Measurements from ENCODE around the gene RAD52. TPM values are rescaled to one million over a fixed set of nuclear protein-coding genes. Genes with fewer than 3 reads are reported as not detected.

Gene RAD52
- total RNA-seq, 1 experiment from 2014 or later = 17.4 TPM

DNA sequence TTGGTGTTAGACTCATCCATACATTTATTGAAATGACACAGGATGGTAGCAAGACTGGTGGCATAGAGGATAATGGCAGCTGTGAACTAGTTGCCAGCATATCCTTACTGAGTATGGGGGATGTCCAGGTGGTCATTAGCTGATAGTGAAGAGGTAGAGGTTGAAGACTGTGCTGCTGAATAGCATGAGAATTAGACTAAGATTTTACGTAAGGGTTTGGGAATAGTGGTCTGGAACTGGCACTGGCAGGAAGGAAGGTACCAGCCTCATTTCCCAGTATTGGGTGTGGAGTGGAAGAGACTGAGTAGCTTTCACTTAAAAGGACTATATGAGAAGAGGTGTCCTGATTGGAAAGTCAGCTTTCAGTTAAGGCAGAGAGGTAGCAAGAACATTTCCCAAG lies 48.0 kb upstream of the RAD52 start:
- TF ChIP-seq CTCF (conservative IDR thresholded peaks at IDR 0.05; ENCODE audit: low read depth, low read length) (no peak), EZH2phosphoT487 (IDR thresholded peaks at IDR 0.05; ENCODE audit: borderline replicate concordance, low read length) (no peak), EZH2 (IDR thresholded peaks at IDR 0.05; ENCODE audit: low read length, unreplicated experiment) (no peak)
- ATAC-seq (no peak), DNase-seq (no peak)
- ChIA-PET CTCF (no interaction called here), POLR2A (ENCODE audit: unreplicated experiment) (no interaction called here)
- Histone ChIP-seq H2AFZ (ENCODE audit: low read length) (no peak overlapping the region), H4K20me1 (ENCODE audit: low read length) (0 out of 2 replicates have a peak, but pooled peaks cover 3% of the 10 kb centered on the region), H3K9ac (ENCODE audit: low read length) (no peak overlapping the region), H3K27ac (ENCODE audit: low read length) (no peak overlapping the region), H3K4me3 (ENCODE audit: low read length) (no peak overlapping the region), H3K9me2 (replicated peaks; ENCODE audit: low read length) (no peaks in the 10 kb centered on the region), H3K79me2 (ENCODE audit: low read length) (peaks cover 56% of the 10 kb centered on the region), H3K9me3 (ENCODE audit: low read length) (no peaks in the 10 kb centered on the region), H3K36me3 (ENCODE audit: low read depth, low read length) (no peaks in the 10 kb centered on the region), H3F3A (ENCODE audit: low read length, unreplicated experiment) (no peaks in the 10 kb centered on the region), H3K27me3 (ENCODE audit: low read length) (no peaks in the 10 kb centered on the region), H3K4me1 (ENCODE audit: insufficient read depth, low read length) (peaks cover 15% of the 10 kb centered on the region), H3K4me2 (ENCODE audit: low read length) (no peak overlapping the region)
- intact Hi-C loops (cut with micrococcal nuclease) = no loop called here
- BruUV-seq (replicated peaks) = no TSS peak

DNA sequence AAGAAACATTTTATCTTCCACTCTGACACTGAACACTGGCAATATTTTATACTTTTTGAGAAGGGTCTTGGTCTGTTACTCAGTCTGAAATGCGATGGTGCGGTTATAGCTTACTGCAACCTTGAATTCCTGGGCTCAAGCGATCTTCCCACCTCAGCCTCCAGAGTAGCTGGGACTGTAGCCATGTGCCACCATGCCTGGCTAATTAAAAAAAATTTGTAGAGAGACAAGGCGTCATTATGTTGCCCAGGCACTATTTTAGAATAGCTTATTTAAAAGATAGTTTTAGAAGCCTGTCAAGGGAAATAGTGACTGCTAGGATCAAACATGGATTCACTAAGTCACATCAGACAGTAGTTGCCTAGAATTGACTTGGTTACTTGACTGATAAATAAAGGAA lies 47.4 kb upstream of the RAD52 start:
- no TSS peak for BruUV-seq (replicated peaks)
- H4K20me1 ChIP-seq (ENCODE audit: low read length) = 0 out of 2 replicates have a peak, but pooled peaks cover 4% of the 10 kb centered on the region
- ChIA-PET POLR2A (ENCODE audit: unreplicated experiment) (no interaction called here), CTCF (no interaction called here)
- H3K9me2 ChIP-seq (replicated peaks; ENCODE audit: low read length) = no peaks in the 10 kb centered on the region
- H3K36me3 ChIP-seq (ENCODE audit: low read depth, low read length) = no peaks in the 10 kb centered on the region
- TF ChIP-seq EZH2 (IDR thresholded peaks at IDR 0.05; ENCODE audit: low read length, unreplicated experiment) = no peak
- peaks cover 62% of the 10 kb centered on the region for H3K79me2 ChIP-seq (ENCODE audit: low read length)
- peaks cover 20% of the 10 kb centered on the region for H3K4me1 ChIP-seq (ENCODE audit: insufficient read depth, low read length)
- H3K9ac ChIP-seq (ENCODE audit: low read length) = no peak overlapping the region
- H3K27ac ChIP-seq (ENCODE audit: low read length) = no peak overlapping the region
- H3K4me2 ChIP-seq (ENCODE audit: low read length) = no peak overlapping the region
- no peaks in the 10 kb centered on the region for H3F3A ChIP-seq (ENCODE audit: low read length, unreplicated experiment)
- H3K4me3 ChIP-seq (ENCODE audit: low read length) = no peak overlapping the region
- intact Hi-C loops (cut with micrococcal nuclease) = no loop called here
- no peaks in the 10 kb centered on the region for H3K27me3 ChIP-seq (ENCODE audit: low read length)
- H3K9me3 ChIP-seq (ENCODE audit: low read length) = no peaks in the 10 kb centered on the region
- H2AFZ ChIP-seq (ENCODE audit: low read length) = no peak overlapping the region
- DNase-seq (no peak), ATAC-seq (no peak)

- intact Hi-C loops (cut with micrococcal nuclease) = loop anchor here (5.0 kb wide), 2 partner anchors 50 to 100 kb away; no protein-coding TSS in a partner anchor
- ChIA-PET CTCF (no interaction called here), POLR2A (ENCODE audit: unreplicated experiment) (no interaction called here)
- H2AFZ ChIP-seq (ENCODE audit: low read length) = peak overlapping the region; percentile 51; the same call in 1 of the 2 replicates
- no peak overlapping the region for H3K27ac ChIP-seq (ENCODE audit: low read length)
- TF ChIP-seq EZH2 (IDR thresholded peaks at IDR 0.05; ENCODE audit: low read length, unreplicated experiment) = no peak
- no peak for TF ChIP-seq EZH2phosphoT487 (IDR thresholded peaks at IDR 0.05; ENCODE audit: borderline replicate concordance, low read length)
- TF ChIP-seq CTCF (conservative IDR thresholded peaks at IDR 0.05; ENCODE audit: low read depth, low read length) = no peak
- no peaks in the 10 kb centered on the region for H3F3A ChIP-seq (ENCODE audit: low read length, unreplicated experiment)
- no peaks in the 10 kb centered on the region for H3K27me3 ChIP-seq (ENCODE audit: low read length)
- peak overlapping the region; percentile 89 for H3K4me2 ChIP-seq (ENCODE audit: low read length)
- H3K9me3 ChIP-seq (ENCODE audit: low read length) = no peaks in the 10 kb centered on the region
- ATAC-seq = no peak
- H3K4me1 ChIP-seq (ENCODE audit: insufficient read depth, low read length) = peaks cover 41% of the 10 kb centered on the region
- H3K9me2 ChIP-seq (replicated peaks; ENCODE audit: low read length) = no peaks in the 10 kb centered on the region
- peaks cover 52% of the 10 kb centered on the region for H3K79me2 ChIP-seq (ENCODE audit: low read length)
- no peaks in the 10 kb centered on the region for H3K36me3 ChIP-seq (ENCODE audit: low read depth, low read length)
- H3K4me3 ChIP-seq (ENCODE audit: low read length) = peak overlapping the region; percentile 69
- H3K9ac ChIP-seq (ENCODE audit: low read length) = no peak overlapping the region; the same call in 1 of the 2 replicates
- H4K20me1 ChIP-seq (ENCODE audit: low read length) = 0 out of 2 replicates have a peak, but pooled peaks cover 4% of the 10 kb centered on the region
- no TSS peak for BruUV-seq (replicated peaks)
- peak; percentile 9 for DNase-seq
These were observed 43.2 kb upstream of the RAD52 start for GRCh38 chr12:992647-993046.
